H1 (cell line): ENCODE measurements around the gene TMEM182. TPM values are rescaled to one million over a fixed set of nuclear protein-coding genes. Genes with fewer than 3 reads are reported as not detected.

ENCODE experiments used
- CTCF ChIA-PET: fragments of 300-600 bp; sonication (Branson Sonifier 250); formaldehyde crosslinking; loops from one replicate; lab custom pipeline; 2021; ENCODE audit not compliant: partially characterized antibody; lab: Charles Lee
- POLR2A ChIA-PET: fragments of 300-600 bp; sonication (Branson Sonifier 250); formaldehyde crosslinking; loops from one replicate; lab custom pipeline; 2021; ENCODE audit warnings: inconsistent platforms; ENCODE audit not compliant: partially characterized antibody; lab: Charles Lee
- DNase-seq, 2 experiments: peaks; one replicate each; pipeline versions ENCODE4 v3.0.0 to v3.0.0-alpha.2; 2010 to 2022; ENCODE audit warnings: low spot score in 2 of 2, low read depth in 1 of 2, mixed read lengths in 1 of 2
- FAIRE-seq: peaks from 2 replicates; lab custom pipeline; 2011; peaks lifted over from hg19 to GRCh38; lab: Jason Lieb, UNC
- H2AFZ ChIP-seq: 2 replicates; pipeline ENCODE4 v1.8.1; 2012; ENCODE audit warnings: low read length, inconsistent platforms
- H2AK5ac ChIP-seq: 2 replicates; pipeline ENCODE4 v1.6.1; 2013; ENCODE audit warnings: low read depth, low read length
- H2BK120ac ChIP-seq: replicated peaks from 2 replicates; pipeline ENCODE3; 2013; ENCODE audit warnings: low read depth, low read length, inconsistent platforms
- H2BK12ac ChIP-seq: 2 replicates; pipeline ENCODE4 v1.6.1; 2013; ENCODE audit warnings: low read depth, low read length
- H2BK15ac ChIP-seq: 2 replicates; pipeline ENCODE4 v1.6.1; 2013; ENCODE audit warnings: low read length
- H2BK20ac ChIP-seq: 2 replicates; pipeline ENCODE4 v1.6.1; 2013; ENCODE audit warnings: low read length
- H2BK5ac ChIP-seq: 2 replicates; pipeline ENCODE4 v1.6.1; 2013; ENCODE audit warnings: low read depth, low read length
- H3K14ac ChIP-seq: 2 replicates; pipeline ENCODE4 v1.6.1; 2013; ENCODE audit warnings: inconsistent platforms; ENCODE audit not compliant: insufficient read length
- H3K18ac ChIP-seq: 2 replicates; pipeline ENCODE4 v1.6.1; 2013; ENCODE audit warnings: low read length; ENCODE audit errors: extremely low read depth
- H3K23ac ChIP-seq: 2 replicates; pipeline ENCODE4 v1.6.1; 2013; ENCODE audit warnings: inconsistent platforms; ENCODE audit not compliant: insufficient read length
- H3K23me2 ChIP-seq: 2 replicates; pipeline ENCODE4 v1.6.1; 2013; ENCODE audit warnings: low read depth, low read length
- H3K27ac ChIP-seq: 2 replicates; pipeline ENCODE4 v1.6.1; 2011; ENCODE audit warnings: low read depth, low read length, inconsistent platforms
- H3K27me3 ChIP-seq, 4 experiments: replicated peaks in 1 of 4; 1 replicate in 1 of 4; 2 replicates in 3 of 4; pipeline versions ENCODE4 v1.6.1 to v1.8.1; 2011 to 2013; ENCODE audit warnings: low read length in 3 of 4, mild to moderate bottlenecking in 3 of 4, inconsistent platforms in 2 of 4, mixed read lengths in 2 of 4, moderate library complexity in 1 of 4; ENCODE audit not compliant: control insufficient read depth in 3 of 4, insufficient read depth in 3 of 4; ENCODE audit errors: extremely low read depth in 1 of 4
- H3K36me3 ChIP-seq, 4 experiments: 2 replicates each; pipeline versions ENCODE4 v1.6.1 to v1.8.1; 2011 to 2013; ENCODE audit warnings: mild to moderate bottlenecking in 4 of 4, low read length in 3 of 4, moderate library complexity in 2 of 4, control low read depth in 1 of 4, inconsistent platforms in 1 of 4; ENCODE audit not compliant: insufficient read depth in 4 of 4, control insufficient read depth in 2 of 4
- H3K4ac ChIP-seq: replicated peaks from 2 replicates; pipeline ENCODE3; 2013; ENCODE audit warnings: low read length, low read depth, mixed read lengths, inconsistent platforms; ENCODE audit not compliant: insufficient read length
- H3K4me1 ChIP-seq, 4 experiments: replicated peaks in 1 of 4; 1 replicate in 1 of 4; 2 replicates in 3 of 4; pipeline versions ENCODE4 v1.6.1 to v1.8.1; 2011 to 2013; ENCODE audit warnings: low read length in 3 of 4, inconsistent platforms in 2 of 4, mixed read lengths in 1 of 4; ENCODE audit not compliant: insufficient read depth in 4 of 4, control insufficient read depth in 3 of 4
- H3K4me2 ChIP-seq, 2 experiments: 2 replicates each; pipeline versions ENCODE4 v1.6.1 to v1.8.1; 2011 to 2013; ENCODE audit warnings: low read depth in 2 of 2, low read length in 2 of 2, control low read depth in 1 of 2, inconsistent platforms in 1 of 2, mild to moderate bottlenecking in 1 of 2; ENCODE audit not compliant: insufficient read depth in 1 of 2
- H3K4me3 ChIP-seq, 4 experiments: fragments of 200-600, 300-600 bp in 1 of 4; sonication (generic), shearing (Covaris generic), sonication (Bioruptor Twin) in 1 of 4; 2 replicates each; pipeline versions ENCODE4 v1.5.1 to v1.8.1; 2011 to 2016; ENCODE audit warnings: low read length in 4 of 4, low read depth in 3 of 4, control low read depth in 2 of 4, inconsistent platforms in 2 of 4, mild to moderate bottlenecking in 2 of 4, mixed read lengths in 1 of 4, moderate library complexity in 1 of 4; ENCODE audit not compliant: insufficient read depth in 2 of 4; ENCODE audit errors: extremely low read depth in 1 of 4
- H3K56ac ChIP-seq: replicated peaks from 2 replicates; pipeline ENCODE3; 2013; ENCODE audit warnings: low read depth, mild to moderate bottlenecking, mixed read lengths, low read length, inconsistent platforms; ENCODE audit not compliant: insufficient read length
- H3K79me1 ChIP-seq: 2 replicates; pipeline ENCODE4 v1.6.1; 2013; ENCODE audit warnings: low read depth, low read length, control low read depth
- H3K79me2 ChIP-seq, 2 experiments: 2 replicates each; pipeline versions ENCODE4 v1.6.1 to v1.8.1; 2012 to 2013; ENCODE audit warnings: low read length in 2 of 2, mild to moderate bottlenecking in 2 of 2, inconsistent platforms in 1 of 2; ENCODE audit not compliant: insufficient read depth in 2 of 2, control insufficient read depth in 1 of 2
- H3K9ac ChIP-seq, 4 experiments: replicated peaks in 1 of 4; 1 replicate in 1 of 4; 2 replicates in 3 of 4; pipeline versions ENCODE4 v1.6.1 to v1.8.1; 2011 to 2013; ENCODE audit warnings: low read depth in 3 of 4, low read length in 3 of 4, control low read depth in 2 of 4, mild to moderate bottlenecking in 2 of 4, moderate library complexity in 2 of 4, inconsistent platforms in 1 of 4; ENCODE audit errors: extremely low read depth in 1 of 4
- H3K9me3 ChIP-seq, 2 experiments: 2 replicates each; pipeline versions ENCODE4 v1.6.1 to v1.8.1; 2012 to 2013; ENCODE audit warnings: mild to moderate bottlenecking in 2 of 2, moderate library complexity in 2 of 2, control low read depth in 1 of 2, inconsistent platforms in 1 of 2, low read depth in 1 of 2, low read length in 1 of 2, mixed read lengths in 1 of 2; ENCODE audit not compliant: insufficient read depth in 2 of 2
- H4K20me1 ChIP-seq, 2 experiments: replicated peaks in 1 of 2; 2 replicates each; pipeline versions ENCODE3 to v1.8.1; 2011 to 2013; ENCODE audit warnings: inconsistent platforms in 2 of 2, low read length in 2 of 2, mild to moderate bottlenecking in 1 of 2; ENCODE audit not compliant: insufficient read depth in 2 of 2, control insufficient read depth in 1 of 2
- H4K5ac ChIP-seq: 2 replicates; pipeline ENCODE4 v1.6.1; 2013; ENCODE audit warnings: low read length, low read depth, mixed read lengths, inconsistent platforms; ENCODE audit not compliant: insufficient read length
- H4K8ac ChIP-seq: 2 replicates; pipeline ENCODE4 v1.8.0; 2013; ENCODE audit warnings: mild to moderate bottlenecking, moderate library complexity, low read length, inconsistent platforms; ENCODE audit not compliant: insufficient read depth; ENCODE audit errors: extremely low read depth
- H4K91ac ChIP-seq: replicated peaks from 2 replicates; pipeline ENCODE3; 2013; ENCODE audit warnings: low read length, mixed read lengths, inconsistent platforms; ENCODE audit not compliant: insufficient read length
- BRCA1 ChIP-seq: IDR thresholded peaks from 2 replicates; pipeline ENCODE4 v1.6.1; 2012; ENCODE audit warnings: low read depth, low read length, improper control_type of control experiment
- CBX8 ChIP-seq: fragments of 300-800, 300-1000 bp; sonication (generic); IDR thresholded peaks from 2 replicates; pipeline ENCODE4 v1.7.1; 2016; ENCODE audit warnings: low read depth, low read length, borderline replicate concordance
- CHD1 ChIP-seq: IDR thresholded peaks from 2 replicates; pipeline ENCODE4 v1.6.1; 2012; ENCODE audit warnings: low read depth, low read length, improper control_type of control experiment
- CREB1 ChIP-seq: IDR thresholded peaks from 2 replicates; pipeline ENCODE4 v1.6.1; 2012; ENCODE audit warnings: inconsistent platforms
- CTBP2 ChIP-seq: IDR thresholded peaks from 2 replicates; pipeline ENCODE4 v1.7.0; 2011; ENCODE audit warnings: borderline replicate concordance, mild to moderate bottlenecking, moderate library complexity, mixed read lengths, low read length; ENCODE audit not compliant: insufficient read depth, insufficient read length
- EGR1 ChIP-seq: IDR thresholded peaks from 2 replicates; pipeline ENCODE4 v1.6.1; 2011; ENCODE audit warnings: low read depth, low read length, borderline replicate concordance
- JUND ChIP-seq: IDR thresholded peaks from 2 replicates; pipeline ENCODE4 v1.6.1; 2011; ENCODE audit warnings: mild to moderate bottlenecking, improper control_type of control experiment, low read length
- KDM1A ChIP-seq: fragments of 200-600, 300-600 bp; sonication (generic); IDR thresholded peaks from 2 replicates; pipeline ENCODE4 v1.7.1; 2016; ENCODE audit warnings: mild to moderate bottlenecking, low read length, borderline replicate concordance
- KDM4A ChIP-seq: IDR thresholded peaks from one replicate; pipeline ENCODE4 v1.7.1; 2012; ENCODE audit warnings: low read depth, mild to moderate bottlenecking, moderate library complexity, low read length, inconsistent platforms; ENCODE audit not compliant: severe bottlenecking
- NRF1 ChIP-seq: IDR thresholded peaks from 2 replicates; pipeline ENCODE4 v1.6.1; 2011; ENCODE audit warnings: mild to moderate bottlenecking, low read depth, low read length, improper control_type of control experiment
- SP1 ChIP-seq: IDR thresholded peaks from 2 replicates; pipeline ENCODE4 v1.6.1; 2011; ENCODE audit warnings: low read depth, low read length
- SUZ12 ChIP-seq: fragments of 200-600 bp; sonication (generic); IDR thresholded peaks from 2 replicates; pipeline ENCODE4 v1.6.1; 2012; ENCODE audit warnings: mild to moderate bottlenecking, inconsistent platforms, low read length, moderate library complexity, mixed read lengths
- TAF1 ChIP-seq: IDR thresholded peaks from 2 replicates; pipeline ENCODE4 v1.6.1; 2011; ENCODE audit warnings: mild to moderate bottlenecking, low read depth, low read length
- TBP ChIP-seq: IDR thresholded peaks from 2 replicates; pipeline ENCODE4 v1.6.1; 2011; ENCODE audit warnings: low read depth, low read length, improper control_type of control experiment
- TEAD4 ChIP-seq: IDR thresholded peaks from 2 replicates; pipeline ENCODE4 v1.6.1; 2012; ENCODE audit warnings: low read depth, low read length, inconsistent platforms, mixed read lengths
- ZNF274 ChIP-seq: IDR thresholded peaks from 2 replicates; pipeline ENCODE4 v1.7.0; 2012; ENCODE audit warnings: low read length, borderline replicate concordance; ENCODE audit errors: extremely low read depth
- WGBS, 2 experiments: shearing (Covaris generic) in 1 of 2; methylation state at CpG; one replicate each; pipeline versions ENCODE4 v1.1.6 to v1.1.7; 2013 to 2015; ENCODE audit warnings: low lambda C conversion rate in 2 of 2, mixed read lengths in 2 of 2, inconsistent platforms in 1 of 2, low coverage in 1 of 2, missing lambda C conversion rate in 1 of 2; ENCODE audit not compliant: insufficient replicate concordance in 2 of 2, insufficient coverage in 1 of 2, insufficient read length in 1 of 2; ENCODE audit errors: extremely low coverage in 1 of 2, missing lambda C conversion rate in 1 of 2; 5-methylcytosine and 5-hydroxymethylcytosine counted together
- polyA plus RNA-seq, 7 experiments: library from polyadenylated mRNA; depleted of rRNA in 3 of 7; stranded (reverse) in 5 of 7; unstranded in 2 of 7; fragments of >200 nt in 5 of 7; fragments of 200-250 nt in 2 of 7; gene quantifications; 1 replicate in 5 of 7; 2 replicates in 1 of 7; 4 replicates in 1 of 7; pipeline versions ENCODE4 v1.2.1 to v1.2.3, GENCODE V29; 2011 to 2013; ENCODE audit warnings: missing spikeins in 2 of 7, mixed read lengths in 2 of 7
- total RNA-seq: library from RNA; stranded (reverse); fragmentation: NEBNext Ultra II Directional; extraction: Animal tissue kit (Norgen Biotek cat#: 25700); gene quantifications from 2 replicates; pipeline ENCODE4 v1.2.1, GENCODE V29; 2021

The TMEM182 gene
- total and polyA plus RNA-seq, 2 of the 8 experiments (the other 6 are each of a cell fraction or from before 2014, with no cell fraction given), result 3.1 to 4.3 TPM

DNA sequence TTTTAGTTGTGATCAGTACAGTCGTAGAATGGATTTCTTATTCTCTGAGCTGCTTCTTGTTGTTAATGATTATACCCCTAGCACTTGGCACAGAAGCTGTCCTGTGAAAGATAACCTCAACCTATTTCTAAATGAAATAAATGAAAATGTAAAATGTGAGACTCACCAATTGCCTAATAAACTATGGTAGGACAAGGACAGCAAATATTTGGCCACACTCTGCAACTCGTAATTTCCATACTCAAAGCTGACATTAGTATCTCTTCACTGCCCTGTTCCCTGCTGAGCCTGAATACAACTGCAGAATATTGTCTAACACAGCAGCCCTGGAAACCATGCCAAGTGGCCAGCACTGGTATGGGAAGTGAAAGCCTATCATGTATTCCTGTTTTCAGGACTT lies 34.5 kb downstream of the TMEM182 start:
- CTCF ChIA-PET, result interaction anchor here (0.7 to 2.7 kb wide), 4 partner anchors 9 to 68 kb away, joined by 3 to 14 read pairs (median 4); no protein-coding TSS in a partner anchor
- FAIRE-seq, result no peak
- POLR2A ChIA-PET, result interaction anchor here (1.0 kb wide), 1 partner anchor 60 kb away, joined by 3 read pairs; a partner anchor contains a TSS
- TF ChIP-seq KDM1A (no peak), TEAD4 (no peak), CBX8 (no peak), CREB1 (no peak), EGR1 (no peak), CTBP2 (no peak), KDM4A (no peak), SP1 (no peak), TBP (no peak), CHD1 (no peak), SUZ12 (no peak), BRCA1 (no peak), JUND (no peak), NRF1 (no peak), TAF1 (no peak), ZNF274 (no peak)

More for the DNA sequence above, 34.5 kb downstream of the TMEM182 start:
- DNase-seq, result no peak
- no peak overlapping the region for H3K14ac ChIP-seq
- H3K79me2 ChIP-seq, result no peaks in the 10 kb centered on the region
- H3K9ac ChIP-seq, result no peak overlapping the region
- no peak overlapping the region for H2BK120ac ChIP-seq
- no peak overlapping the region for H3K23ac ChIP-seq
- no peaks in the 10 kb centered on the region for H3K79me1 ChIP-seq
- no peaks in the 10 kb centered on the region for H4K20me1 ChIP-seq
- H3K27me3 ChIP-seq, result no peaks in the 10 kb centered on the region
- 97% methylated on average over 2 of the region's 2 CpGs; no CpG with 5 or more reads in 1 of the 2 experiments for WGBS, 2 experiments
- H4K5ac ChIP-seq, result no peak overlapping the region
- no peak overlapping the region for H2BK5ac ChIP-seq
- H3K4me3 ChIP-seq, result no peak overlapping the region
- no peak overlapping the region for H2AK5ac ChIP-seq
- H2BK15ac ChIP-seq, result no peak overlapping the region
- H3K4me1 ChIP-seq, result 0 out of 7 replicates have a peak, but pooled peaks cover 0 to 3% (median 0%) of the 10 kb centered on the region in 4 experiments
- no peaks in the 10 kb centered on the region for H3K23me2 ChIP-seq
- H2BK20ac ChIP-seq, result no peak overlapping the region
- H3K36me3 ChIP-seq, result peaks cover 0 to 20% (median 1%) of the 10 kb centered on the region in 4 experiments; a peak in 4 of 8 replicates
- H3K4me2 ChIP-seq, result no peak overlapping the region
- no peak overlapping the region for H2BK12ac ChIP-seq
- H4K8ac ChIP-seq, result no peak overlapping the region
- H3K56ac ChIP-seq, result no peak overlapping the region
- no peak overlapping the region for H2AFZ ChIP-seq
- no peak overlapping the region for H3K27ac ChIP-seq
- H4K91ac ChIP-seq, result no peak overlapping the region
- peaks cover 16 to 21% of the 10 kb centered on the region in 2 experiments for H3K9me3 ChIP-seq
- H3K4ac ChIP-seq, result no peak overlapping the region
- no peak overlapping the region for H3K18ac ChIP-seq
